ENCODE measurements around the gene NOLC1.
"Not testable (repeated sequence)": the region's sequence is repeated elsewhere in the genome, so short reads cannot be mapped to it uniquely, and the experiment has no call there.

The NOLC1 gene

GRCh38 chr10:102153093-102153620 lies 968 bp downstream of the NOLC1 start:
- in situ Hi-C loops (cut with MboI; ENCODE audit: low sequenced_read_pairs), result no loop called here

- in situ Hi-C loops (cut with MboI; ENCODE audit: low sequenced_read_pairs), result no loop called here
These were observed 2.4 kb downstream of the NOLC1 start for GRCh38 chr10:102154466-102155116.

- in situ Hi-C loops (cut with MboI; ENCODE audit: low sequenced_read_pairs), result no loop called here
These were observed 5.0 kb downstream of the NOLC1 start for GRCh38 chr10:102157224-102157623.

- in situ Hi-C loops (cut with MboI; ENCODE audit: low sequenced_read_pairs), result no loop called here
These were observed 6.9 kb downstream of the NOLC1 start for GRCh38 chr10:102159051-102159597.

GRCh38 chr10:102159831-102160230 lies 7.6 kb downstream of the NOLC1 start:
- in situ Hi-C loops (cut with MboI; ENCODE audit: low sequenced_read_pairs), result no loop called here

- in situ Hi-C loops (cut with MboI; ENCODE audit: low sequenced_read_pairs), result no loop called here
These were observed 11.3 kb downstream of the NOLC1 start for GRCh38 chr10:102163342-102163989.

GRCh38 chr10:102167861-102168260 lies 15.7 kb downstream of the NOLC1 start:
- in situ Hi-C loops (cut with MboI; ENCODE audit: low sequenced_read_pairs), result no loop called here

- in situ Hi-C loops (cut with MboI; ENCODE audit: low sequenced_read_pairs), result no loop called here
These were observed 18.4 kb downstream of the NOLC1 start for GRCh38 chr10:102170602-102171001.

GRCh38 chr10:102172288-102172687 lies 20.1 kb downstream of the NOLC1 start:
- in situ Hi-C loops (cut with MboI; ENCODE audit: low sequenced_read_pairs), result no loop called here

- in situ Hi-C loops (cut with MboI; ENCODE audit: low sequenced_read_pairs), result no loop called here
These were observed 23.2 kb downstream of the NOLC1 start for GRCh38 chr10:102175415-102175814.

GRCh38 chr10:102184606-102185005 lies 32.4 kb downstream of the NOLC1 start:
- in situ Hi-C loops (cut with MboI; ENCODE audit: low sequenced_read_pairs), result no loop called here

- in situ Hi-C loops (cut with MboI; ENCODE audit: low sequenced_read_pairs), result no loop called here
These were observed 33.1 kb downstream of the NOLC1 start for GRCh38 chr10:102185272-102185671.

- in situ Hi-C loops (cut with MboI; ENCODE audit: low sequenced_read_pairs), result no loop called here
These were observed 33.8 kb downstream of the NOLC1 start for GRCh38 chr10:102185811-102186527.

GRCh38 chr10:102188298-102188940 lies 36.2 kb downstream of the NOLC1 start:
- in situ Hi-C loops (cut with MboI; ENCODE audit: low sequenced_read_pairs), result no loop called here

GRCh38 chr10:102188941-102189898 lies 37.0 kb downstream of the NOLC1 start:
- in situ Hi-C loops (cut with MboI; ENCODE audit: low sequenced_read_pairs), result not testable (repeated sequence)

- in situ Hi-C loops (cut with MboI; ENCODE audit: low sequenced_read_pairs), result no loop called here
These were observed 39.8 kb downstream of the NOLC1 start for GRCh38 chr10:102191956-102192355.

GRCh38 chr10:102195296-102195870 lies 43.2 kb downstream of the NOLC1 start:
- in situ Hi-C loops (cut with MboI; ENCODE audit: low sequenced_read_pairs), result no loop called here

- in situ Hi-C loops (cut with MboI; ENCODE audit: low sequenced_read_pairs), result no loop called here
These were observed 44.7 kb downstream of the NOLC1 start for GRCh38 chr10:102196893-102197292.

GRCh38 chr10:102198027-102198426 lies 45.8 kb downstream of the NOLC1 start:
- in situ Hi-C loops (cut with MboI; ENCODE audit: low sequenced_read_pairs), result no loop called here

Measured in HL-60/S4 (cell line).